Neural progenitor cell (in vitro differentiated cells): ENCODE measurements around the gene RASL10A. TPM values are rescaled to one million over a fixed set of nuclear protein-coding genes. Genes with fewer than 3 reads are reported as not detected.
A peak's percentile ranks its signal among the peaks of the same experiment; 100 is the strongest.

Experiments
- DNase-seq: peaks from one replicate; pipeline ENCODE4 v3.0.0-alpha.2; 2016; ENCODE audit warnings: low spot score
- H2AFZ ChIP-seq: fragments of 200-600 bp; sonication (generic); replicated peaks from 2 replicates; pipeline ENCODE4 v1.6.1; 2016; ENCODE audit warnings: antibody characterized with exemption
- H3F3A ChIP-seq: fragments of 200-600 bp; sonication (generic); 2 replicates; pipeline ENCODE4 v1.6.1; 2016; ENCODE audit warnings: antibody characterized with exemption, low read depth
- H3K27ac ChIP-seq: fragments of 200-600 bp; sonication (generic); 2 replicates; pipeline ENCODE4 v1.5.1; 2016; ENCODE audit warnings: mild to moderate bottlenecking
- H3K27me3 ChIP-seq: fragments of 200-600 bp; sonication (generic); 2 replicates; pipeline ENCODE4 v1.6.1; 2016; ENCODE audit warnings: mild to moderate bottlenecking, moderate library complexity
- H3K36me3 ChIP-seq: fragments of 200-600 bp; sonication (generic); 2 replicates; pipeline ENCODE4 v1.5.1; 2016
- H3K4me1 ChIP-seq: fragments of 200-600 bp; sonication (generic); 2 replicates; pipeline ENCODE4 v1.6.1; 2016; ENCODE audit warnings: mixed run types
- H3K4me2 ChIP-seq: fragments of 200-600 bp; sonication (generic); 2 replicates; pipeline ENCODE4 v1.6.1; 2016
- H3K4me3 ChIP-seq: fragments of 200-600 bp; sonication (generic); 2 replicates; pipeline ENCODE4 v1.5.1; 2016
- H3K79me2 ChIP-seq: fragments of 200-600 bp; sonication (generic); 2 replicates; pipeline ENCODE4 v1.6.1; 2016; ENCODE audit warnings: low read depth
- H3K9ac ChIP-seq: fragments of 200-600 bp; sonication (generic); 2 replicates; pipeline ENCODE4 v1.6.1; 2016
- H3K9me3 ChIP-seq: fragments of 200-600 bp; sonication (generic); 2 replicates; pipeline ENCODE4 v1.5.1; 2016; ENCODE audit warnings: low read depth
- H4K20me1 ChIP-seq: fragments of 200-600 bp; sonication (generic); 2 replicates; pipeline ENCODE4 v1.6.1; 2016; ENCODE audit warnings: low read depth
- H3K27ac Mint-ChIP-seq: 3 replicates; pipeline ENCODE4 v1.8.0; 2021; ENCODE audit warnings: mixed read lengths
- H3K27me3 Mint-ChIP-seq: 2 replicates; pipeline ENCODE4 v1.8.0; 2022; ENCODE audit warnings: low read depth, mild to moderate bottlenecking, inconsistent platforms, moderate library complexity, mixed read lengths; ENCODE audit not compliant: insufficient read depth
- H3K36me3 Mint-ChIP-seq: 3 replicates; pipeline ENCODE4 v1.8.0; 2021; ENCODE audit warnings: mixed read lengths
- H3K4me1 Mint-ChIP-seq: 3 replicates; pipeline ENCODE4 v1.8.0; 2021; ENCODE audit warnings: mixed read lengths
- H3K4me3 Mint-ChIP-seq: 3 replicates; pipeline ENCODE4 v1.8.0; 2021; ENCODE audit warnings: mild to moderate bottlenecking, moderate library complexity, mixed read lengths
- H3K9me3 Mint-ChIP-seq: 3 replicates; pipeline ENCODE4 v1.8.0; 2020; ENCODE audit warnings: mixed read lengths
- EZH2 ChIP-seq: fragments of 200-600 bp; sonication (generic); IDR thresholded peaks from 2 replicates; pipeline ENCODE4 v1.6.1; 2017; ENCODE audit warnings: antibody characterized with exemption, mild to moderate bottlenecking, moderate library complexity
- EZH2phosphoT487 ChIP-seq: fragments of 200-600 bp; sonication (generic); IDR thresholded peaks from 2 replicates; pipeline ENCODE4 v1.6.1; 2017; ENCODE audit warnings: antibody characterized with exemption
- total RNA-seq: library from RNA; depleted of rRNA; stranded (reverse); fragments of >200 nt; gene quantifications from 2 replicates; pipeline ENCODE4 v1.2.3, GENCODE V29; 2015; ENCODE audit warnings: low replicate concordance
- TF ChIP-seq, protein P1 (sequence below): fragments of 200-600 bp; sonication (generic); IDR thresholded peaks from 2 replicates; pipeline ENCODE4 v1.5.1; 2017; ENCODE audit warnings: antibody characterized with exemption, mild to moderate bottlenecking

Gene RASL10A
- total RNA-seq, 1 donor from 2014 or later: 0.26 TPM

DNA sequence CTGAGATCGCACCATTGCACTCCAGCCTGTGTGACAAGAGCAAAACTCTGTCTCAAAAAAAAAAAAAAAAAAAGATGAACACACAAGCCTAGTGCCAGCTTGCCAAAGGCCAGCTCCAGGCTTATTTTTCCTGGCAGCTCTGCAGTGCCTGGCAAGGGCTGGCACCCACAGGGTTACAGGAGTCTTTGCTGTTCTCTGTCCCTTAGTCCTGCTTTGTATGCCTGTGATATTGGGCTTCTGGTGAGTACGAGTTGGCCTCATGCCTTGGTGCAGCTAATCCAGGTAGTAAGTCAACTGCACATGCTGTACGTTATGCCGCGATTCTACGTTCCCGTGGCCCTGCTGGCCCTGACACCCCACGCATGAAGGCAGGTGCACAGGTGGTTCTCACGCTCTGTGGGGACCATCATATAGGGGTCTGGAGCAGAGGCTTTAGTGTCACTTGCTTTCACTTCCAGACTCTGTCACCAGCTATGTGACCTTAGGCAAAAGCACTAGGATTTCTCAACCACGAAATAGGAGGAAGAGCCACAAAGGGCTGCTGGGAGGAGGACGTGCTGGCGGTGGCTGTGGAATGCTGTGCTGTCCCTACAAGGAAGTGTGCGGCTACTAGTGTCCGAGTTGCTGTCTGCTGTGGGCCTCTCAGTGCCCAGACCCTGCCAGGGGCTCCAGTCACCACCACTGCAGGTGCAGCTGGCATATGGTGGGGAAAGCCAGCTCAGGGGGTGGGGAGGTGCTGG lies 21.4 kb upstream of the RASL10A start:
- Mint-ChIP-seq H3K36me3 (peaks cover 31% of the 10 kb centered on the region), H3K4me3 (peak overlapping the region; percentile 7), H3K27ac (peak overlapping the region; percentile 87), H3K4me1 (no peaks in the 10 kb centered on the region), H3K9me3 (no peaks in the 10 kb centered on the region), H3K27me3 (peaks cover 4% of the 10 kb centered on the region)
- no peak overlapping the region for H3K9ac ChIP-seq
- no peaks in the 10 kb centered on the region for H3F3A ChIP-seq
- H3K36me3 ChIP-seq: no peaks in the 10 kb centered on the region
- H3K4me3 ChIP-seq: no peak overlapping the region
- H3K27me3 ChIP-seq: no peaks in the 10 kb centered on the region
- H2AFZ ChIP-seq: no peak overlapping the region
- H4K20me1 ChIP-seq: no peaks in the 10 kb centered on the region
- DNase-seq: no peak
- no peaks in the 10 kb centered on the region for H3K9me3 ChIP-seq
- H3K4me2 ChIP-seq: no peak overlapping the region
- H3K4me1 ChIP-seq: no peaks in the 10 kb centered on the region
- H3K79me2 ChIP-seq: no peaks in the 10 kb centered on the region
- no peak overlapping the region for H3K27ac ChIP-seq
- no peak for TF ChIP-seq EZH2phosphoT487
- no peak for TF ChIP-seq EZH2
- TF ChIP-seq, protein P1, sequence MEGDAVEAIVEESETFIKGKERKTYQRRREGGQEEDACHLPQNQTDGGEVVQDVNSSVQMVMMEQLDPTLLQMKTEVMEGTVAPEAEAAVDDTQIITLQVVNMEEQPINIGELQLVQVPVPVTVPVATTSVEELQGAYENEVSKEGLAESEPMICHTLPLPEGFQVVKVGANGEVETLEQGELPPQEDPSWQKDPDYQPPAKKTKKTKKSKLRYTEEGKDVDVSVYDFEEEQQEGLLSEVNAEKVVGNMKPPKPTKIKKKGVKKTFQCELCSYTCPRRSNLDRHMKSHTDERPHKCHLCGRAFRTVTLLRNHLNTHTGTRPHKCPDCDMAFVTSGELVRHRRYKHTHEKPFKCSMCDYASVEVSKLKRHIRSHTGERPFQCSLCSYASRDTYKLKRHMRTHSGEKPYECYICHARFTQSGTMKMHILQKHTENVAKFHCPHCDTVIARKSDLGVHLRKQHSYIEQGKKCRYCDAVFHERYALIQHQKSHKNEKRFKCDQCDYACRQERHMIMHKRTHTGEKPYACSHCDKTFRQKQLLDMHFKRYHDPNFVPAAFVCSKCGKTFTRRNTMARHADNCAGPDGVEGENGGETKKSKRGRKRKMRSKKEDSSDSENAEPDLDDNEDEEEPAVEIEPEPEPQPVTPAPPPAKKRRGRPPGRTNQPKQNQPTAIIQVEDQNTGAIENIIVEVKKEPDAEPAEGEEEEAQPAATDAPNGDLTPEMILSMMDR: no peak

DNA sequence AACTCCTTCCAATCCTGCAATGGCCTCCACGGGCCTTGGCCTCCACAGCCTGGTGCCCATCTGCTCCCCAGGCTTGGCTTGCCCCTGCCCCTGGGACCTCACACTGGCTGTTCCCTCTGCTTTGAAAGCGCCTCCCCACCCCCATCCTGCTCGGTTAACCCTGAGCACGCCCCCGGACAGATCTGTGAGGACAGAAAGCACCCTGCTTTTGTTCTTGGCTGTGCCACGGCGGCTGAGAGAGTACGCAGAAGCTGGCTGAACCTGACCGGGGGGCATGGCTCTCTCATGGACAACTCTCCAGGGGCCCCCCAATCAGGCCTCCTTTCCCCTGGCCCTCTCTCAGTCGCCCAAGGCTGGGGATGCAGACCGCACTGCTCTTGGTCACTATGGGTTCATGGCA lies 20.2 kb upstream of the RASL10A start:
- peak overlapping the region; percentile 21 for H3K27ac Mint-ChIP-seq
- H3K27me3 Mint-ChIP-seq: peaks cover 4% of the 10 kb centered on the region
- Histone ChIP-seq H3K4me3 (no peak overlapping the region), H3K4me1 (no peaks in the 10 kb centered on the region), H2AFZ (no peak overlapping the region), H3K36me3 (no peaks in the 10 kb centered on the region), H3K9ac (no peak overlapping the region), H3K27ac (no peak overlapping the region), H3K27me3 (no peaks in the 10 kb centered on the region), H3K9me3 (no peaks in the 10 kb centered on the region), H4K20me1 (no peaks in the 10 kb centered on the region), H3K4me2 (no peak overlapping the region), H3K79me2 (no peaks in the 10 kb centered on the region), H3F3A (no peaks in the 10 kb centered on the region)
- TF ChIP-seq, protein P1: no peak
- no peak for TF ChIP-seq EZH2phosphoT487
- no peak for TF ChIP-seq EZH2
- H3K4me1 Mint-ChIP-seq: peaks cover 2% of the 10 kb centered on the region
- DNase-seq: no peak
- peaks cover 29% of the 10 kb centered on the region for H3K36me3 Mint-ChIP-seq
- H3K4me3 Mint-ChIP-seq: no peak overlapping the region
- H3K9me3 Mint-ChIP-seq: no peaks in the 10 kb centered on the region

DNA sequence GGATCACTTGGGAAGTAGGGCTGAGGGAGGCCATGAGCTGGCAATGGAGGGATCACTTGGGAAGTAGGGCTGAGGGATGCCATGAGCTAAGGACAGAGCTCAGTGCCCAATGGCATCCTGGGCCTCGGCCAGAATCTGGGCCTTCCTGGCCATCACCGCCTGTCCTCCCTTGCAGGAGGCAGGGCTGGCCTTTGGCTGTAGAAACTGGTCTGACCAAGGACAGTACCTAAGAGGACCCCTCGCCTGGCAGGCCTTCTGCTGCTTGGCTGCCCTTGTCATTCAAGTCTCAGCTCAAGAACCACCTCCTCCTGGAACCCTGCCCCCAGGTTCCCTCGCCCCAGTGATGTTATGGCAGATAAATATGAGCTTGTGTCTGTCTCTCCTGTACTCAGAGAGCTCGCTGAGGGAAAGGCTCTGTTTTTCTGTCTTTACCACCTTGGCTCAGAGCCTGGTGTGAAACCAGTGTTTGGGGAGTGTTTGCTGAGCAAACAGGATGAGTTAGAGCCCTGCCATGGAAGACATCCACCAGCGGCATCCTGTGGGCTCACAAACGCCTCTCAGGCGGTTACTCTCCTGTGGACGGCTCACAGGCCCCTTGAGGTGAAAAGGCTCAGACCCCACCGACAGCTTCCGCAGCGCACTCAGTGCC lies 19.3 kb upstream of the RASL10A start:
- H4K20me1 ChIP-seq: no peaks in the 10 kb centered on the region
- Mint-ChIP-seq H3K27ac (no peak overlapping the region), H3K4me1 (peaks cover 2% of the 10 kb centered on the region), H3K27me3 (peaks cover 4% of the 10 kb centered on the region), H3K9me3 (no peaks in the 10 kb centered on the region), H3K36me3 (peaks cover 29% of the 10 kb centered on the region), H3K4me3 (no peak overlapping the region)
- H3K9me3 ChIP-seq: no peaks in the 10 kb centered on the region
- H3K27me3 ChIP-seq: no peaks in the 10 kb centered on the region
- H3K4me3 ChIP-seq: no peak overlapping the region
- TF ChIP-seq EZH2 (no peak), EZH2phosphoT487 (no peak)
- TF ChIP-seq, protein P1: no peak
- H3K4me2 ChIP-seq: no peak overlapping the region
- H2AFZ ChIP-seq: no peak overlapping the region
- DNase-seq: no peak
- H3K4me1 ChIP-seq: no peaks in the 10 kb centered on the region
- H3K79me2 ChIP-seq: no peaks in the 10 kb centered on the region
- no peak overlapping the region for H3K9ac ChIP-seq
- no peak overlapping the region for H3K27ac ChIP-seq
- H3F3A ChIP-seq: no peaks in the 10 kb centered on the region
- no peaks in the 10 kb centered on the region for H3K36me3 ChIP-seq
